Right lobe of liver (tissue), 4 donors: ENCODE measurements around the gene DFFA.

Experiments
- CTCF ChIP-seq, 4 donors: fragments of 200-600 bp in 3 of 4; fragments of 450-650 bp in 1 of 4; IDR thresholded peaks; one replicate each; pipeline versions ENCODE4 v1.5.1 to v1.8.0; 2016 to 2022; ENCODE audit warnings: antibody characterized with exemption in 4 of 4, mild to moderate bottlenecking in 2 of 4
- POLR2A ChIP-seq: fragments of 450-650 bp; IDR thresholded peaks from one replicate; pipeline ENCODE4 v1.6.1; 2017; ENCODE audit warnings: antibody characterized with exemption, mild to moderate bottlenecking
- donor health status: DM: no; HTN: no; CAD: no.
- donor health status: DM: no; HTN: no; CAD: no.
- donor health status: DM: no; HTN: yes; CAD: no.

GRCh38 chr1:10407201-10407600 is 65.1 kb downstream of the DFFA start:
- TF ChIP-seq POLR2A: no peak
- TF ChIP-seq CTCF (IDR thresholded peaks at IDR 0.05): no peak
